ENCODE data around the gene ZNF483. TPM values are rescaled to one million over a fixed set of nuclear protein-coding genes. Genes with fewer than 3 reads are reported as not detected.
"Not testable (repeated sequence)": the region's sequence is repeated elsewhere in the genome, so short reads cannot be mapped to it uniquely, and the experiment has no call there.

The ZNF483 gene
- polyA plus RNA-seq, 1 of the 3 experiments (the other 2 are of a cell fraction), result 0.53 TPM

DNA sequence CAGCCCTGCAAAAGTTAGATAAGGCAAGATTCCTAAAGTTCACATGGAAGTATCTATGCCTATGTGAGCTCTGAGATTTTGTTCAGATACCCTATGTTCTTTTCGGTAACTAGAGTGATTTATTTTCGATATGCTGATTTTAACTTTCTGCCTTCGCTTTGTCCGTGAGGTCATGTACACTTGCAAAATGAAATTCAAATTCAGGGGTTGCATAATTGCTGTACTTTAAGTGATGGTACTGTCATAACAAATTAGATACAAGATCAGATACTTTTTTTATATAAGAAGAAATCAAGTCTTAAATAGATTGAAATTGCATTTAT lies 40.4 kb upstream of the ZNF483 start:
- Histone ChIP-seq H3K9me2 (no peaks in the 10 kb centered on the region), H3K27ac (ENCODE audit: low read depth in 2 of 2, low read length in 1 of 2) (peak overlapping the region; percentile 76 to 87), H4K20me1 (ENCODE audit: insufficient read depth) (peaks cover 26% of the 10 kb centered on the region), H3K4me1 (ENCODE audit: control insufficient read depth in 1 of 2, insufficient read depth in 2 of 2, low read depth in 1 of 2, low read length in 1 of 2) (peaks cover 5 to 6% of the 10 kb centered on the region in 2 experiments; a peak in 3 of 4 replicates), H3K79me2 (ENCODE audit: insufficient read depth) (peaks cover 35% of the 10 kb centered on the region), H3K36me3 (replicated peaks in 1 of 2; ENCODE audit: control insufficient read depth in 1 of 2, insufficient read depth in 2 of 2, low read length in 1 of 2) (no peaks in the 10 kb centered on the region), H3F3A (replicated peaks; ENCODE audit: insufficient read depth) (peaks cover 9% of the 10 kb centered on the region), H3K9me3 (no peaks in the 10 kb centered on the region), H3K9ac (peak overlapping the region; percentile 73), H3K4me2 (peak overlapping the region; percentile 79), H2AFZ (ENCODE audit: low read depth) (peak overlapping the region; percentile 93), H3K27me3 (ENCODE audit: insufficient read depth) (no peaks in the 10 kb centered on the region), H3K4me3 (ENCODE audit: low read depth in 2 of 2, low read length in 1 of 2) (peak overlapping the region; percentile 81 to 88)
- ChIA-PET POLR2A (no interaction called here), CTCF (no interaction called here)
- 8% methylated on average over 4 of the region's 4 CpGs for WGBS (ENCODE audit: low lambda C conversion rate)
- TF ChIP-seq, protein P1, sequence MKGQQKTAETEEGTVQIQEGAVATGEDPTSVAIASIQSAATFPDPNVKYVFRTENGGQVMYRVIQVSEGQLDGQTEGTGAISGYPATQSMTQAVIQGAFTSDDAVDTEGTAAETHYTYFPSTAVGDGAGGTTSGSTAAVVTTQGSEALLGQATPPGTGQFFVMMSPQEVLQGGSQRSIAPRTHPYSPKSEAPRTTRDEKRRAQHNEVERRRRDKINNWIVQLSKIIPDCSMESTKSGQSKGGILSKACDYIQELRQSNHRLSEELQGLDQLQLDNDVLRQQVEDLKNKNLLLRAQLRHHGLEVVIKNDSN (IDR thresholded peaks at IDR 0.05; ENCODE audit: borderline replicate concordance, low read depth), result no peak
- TF ChIP-seq, protein P2, sequence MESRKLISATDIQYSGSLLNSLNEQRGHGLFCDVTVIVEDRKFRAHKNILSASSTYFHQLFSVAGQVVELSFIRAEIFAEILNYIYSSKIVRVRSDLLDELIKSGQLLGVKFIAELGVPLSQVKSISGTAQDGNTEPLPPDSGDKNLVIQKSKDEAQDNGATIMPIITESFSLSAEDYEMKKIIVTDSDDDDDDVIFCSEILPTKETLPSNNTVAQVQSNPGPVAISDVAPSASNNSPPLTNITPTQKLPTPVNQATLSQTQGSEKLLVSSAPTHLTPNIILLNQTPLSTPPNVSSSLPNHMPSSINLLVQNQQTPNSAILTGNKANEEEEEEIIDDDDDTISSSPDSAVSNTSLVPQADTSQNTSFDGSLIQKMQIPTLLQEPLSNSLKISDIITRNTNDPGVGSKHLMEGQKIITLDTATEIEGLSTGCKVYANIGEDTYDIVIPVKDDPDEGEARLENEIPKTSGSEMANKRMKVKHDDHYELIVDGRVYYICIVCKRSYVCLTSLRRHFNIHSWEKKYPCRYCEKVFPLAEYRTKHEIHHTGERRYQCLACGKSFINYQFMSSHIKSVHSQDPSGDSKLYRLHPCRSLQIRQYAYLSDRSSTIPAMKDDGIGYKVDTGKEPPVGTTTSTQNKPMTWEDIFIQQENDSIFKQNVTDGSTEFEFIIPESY (IDR thresholded peaks at IDR 0.05; ENCODE audit: borderline replicate concordance, low read depth), result no peak
- TF ChIP-seq GATA2 (CRISPR knock-in tag; IDR thresholded peaks at IDR 0.05) (no peak), EZH2phosphoT487 (IDR thresholded peaks at IDR 0.05; ENCODE audit: borderline replicate concordance, low read depth) (no peak)
- TF ChIP-seq, protein P3, sequence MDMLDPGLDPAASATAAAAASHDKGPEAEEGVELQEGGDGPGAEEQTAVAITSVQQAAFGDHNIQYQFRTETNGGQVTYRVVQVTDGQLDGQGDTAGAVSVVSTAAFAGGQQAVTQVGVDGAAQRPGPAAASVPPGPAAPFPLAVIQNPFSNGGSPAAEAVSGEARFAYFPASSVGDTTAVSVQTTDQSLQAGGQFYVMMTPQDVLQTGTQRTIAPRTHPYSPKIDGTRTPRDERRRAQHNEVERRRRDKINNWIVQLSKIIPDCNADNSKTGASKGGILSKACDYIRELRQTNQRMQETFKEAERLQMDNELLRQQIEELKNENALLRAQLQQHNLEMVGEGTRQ (IDR thresholded peaks at IDR 0.05; ENCODE audit: borderline replicate concordance, low read depth, low read length), result no peak
- no peak for DNase-seq

DNA sequence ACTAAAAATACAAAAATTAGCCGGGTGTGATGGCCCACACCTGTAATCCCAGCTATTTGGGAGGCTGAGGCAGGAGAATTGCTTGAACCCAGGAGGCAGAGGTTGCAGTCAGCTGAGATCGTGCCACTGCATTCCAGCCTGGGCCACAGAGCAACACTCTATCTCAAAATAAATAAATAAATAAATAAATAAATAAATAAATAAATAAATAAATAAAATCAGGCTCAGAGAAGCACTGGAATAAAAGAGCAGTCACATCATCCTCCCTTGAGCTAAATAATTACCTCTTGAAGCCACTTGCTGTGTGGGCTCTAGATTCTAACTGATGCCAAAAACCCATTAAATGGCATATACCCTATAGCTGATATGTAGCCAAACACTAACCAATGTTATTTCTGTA lies 27.8 kb upstream of the ZNF483 start:
- H3K79me2 ChIP-seq (ENCODE audit: insufficient read depth); DNase-seq; H4K20me1 ChIP-seq (ENCODE audit: insufficient read depth); H3K27me3 ChIP-seq (ENCODE audit: insufficient read depth); H3K9me2 ChIP-seq; H3F3A ChIP-seq (replicated peaks; ENCODE audit: insufficient read depth); H3K4me1 ChIP-seq (ENCODE audit: control insufficient read depth in 1 of 2, insufficient read depth in 2 of 2, low read depth in 1 of 2, low read length in 1 of 2); H3K4me2 ChIP-seq; CTCF ChIA-PET; POLR2A ChIA-PET; H3K27ac ChIP-seq (ENCODE audit: low read depth in 2 of 2, low read length in 1 of 2); H3K4me3 ChIP-seq (ENCODE audit: low read depth in 2 of 2, low read length in 1 of 2); H2AFZ ChIP-seq (ENCODE audit: low read depth); H3K36me3 ChIP-seq (replicated peaks in 1 of 2; ENCODE audit: control insufficient read depth in 1 of 2, insufficient read depth in 2 of 2, low read length in 1 of 2); H3K9me3 ChIP-seq; H3K9ac ChIP-seq: not testable (repeated sequence)
- 83% methylated on average over 2 of the region's 2 CpGs for WGBS (ENCODE audit: low lambda C conversion rate)

DNA sequence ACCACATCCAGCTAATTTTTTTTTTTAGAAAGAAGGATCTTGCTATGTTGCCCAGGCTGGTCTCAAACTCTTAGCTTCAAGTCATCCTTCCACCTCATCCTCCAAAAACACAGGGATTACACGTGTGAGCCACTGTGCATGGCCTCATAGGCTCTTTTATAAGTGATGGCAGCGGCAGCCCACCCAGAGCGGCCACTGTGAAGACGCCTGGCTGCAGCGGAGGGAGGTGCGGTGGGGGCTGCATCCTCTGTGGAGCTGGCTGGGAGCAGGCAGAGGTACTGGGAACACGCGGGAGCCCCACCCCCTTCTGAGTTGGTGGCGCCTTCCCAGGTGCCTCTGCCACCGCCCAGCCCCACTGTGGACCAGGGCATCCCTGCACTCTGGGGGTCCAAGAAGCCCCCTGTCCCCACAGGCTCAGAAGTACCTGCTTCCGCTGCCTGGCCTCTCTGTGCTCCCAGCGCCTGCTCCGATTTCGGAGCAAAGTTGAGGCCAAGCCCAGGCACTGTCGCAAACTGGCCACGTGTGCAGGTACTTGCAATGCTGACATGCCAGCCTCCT lies 23.9 kb upstream of the ZNF483 start:
- Histone ChIP-seq H3K9ac (no peak overlapping the region), H3K36me3 (replicated peaks in 1 of 2; ENCODE audit: control insufficient read depth in 1 of 2, insufficient read depth in 2 of 2, low read length in 1 of 2) (no peaks in the 10 kb centered on the region), H4K20me1 (ENCODE audit: insufficient read depth) (no peaks in the 10 kb centered on the region), H3F3A (replicated peaks; ENCODE audit: insufficient read depth) (no peaks in the 10 kb centered on the region), H2AFZ (ENCODE audit: low read depth) (no peak overlapping the region), H3K27me3 (ENCODE audit: insufficient read depth) (no peaks in the 10 kb centered on the region), H3K4me1 (ENCODE audit: control insufficient read depth in 1 of 2, insufficient read depth in 2 of 2, low read depth in 1 of 2, low read length in 1 of 2) (no peaks in the 10 kb centered on the region), H3K4me3 (ENCODE audit: low read depth in 2 of 2, low read length in 1 of 2) (no peak overlapping the region), H3K9me3 (no peaks in the 10 kb centered on the region), H3K79me2 (ENCODE audit: insufficient read depth) (no peaks in the 10 kb centered on the region), H3K4me2 (no peak overlapping the region), H3K9me2 (no peaks in the 10 kb centered on the region), H3K27ac (ENCODE audit: low read depth in 2 of 2, low read length in 1 of 2) (no peak overlapping the region)
- DNase-seq, result no peak
- CTCF ChIA-PET, result interaction anchor here (0.6 to 1.0 kb wide), 2 partner anchors 55 to 950 kb away, joined by 3 read pairs; no protein-coding TSS in a partner anchor
- POLR2A ChIA-PET, result interaction anchor here (0.7 kb wide), 1 partner anchor 130 kb away, joined by 3 read pairs; the partner anchor contains the start of gene DNAJC25
- 80% methylated on average over 11 of the region's 16 CpGs for WGBS (ENCODE audit: low lambda C conversion rate)
- TF ChIP-seq, protein P2 (IDR thresholded peaks at IDR 0.05; ENCODE audit: borderline replicate concordance, low read depth), result no peak
- TF ChIP-seq CHD2 (IDR thresholded peaks at IDR 0.05; ENCODE audit: low read length, partially characterized antibody) (no peak), FOXJ3 (CRISPR knock-in tag; IDR thresholded peaks at IDR 0.05) (no peak), RXRA (IDR thresholded peaks at IDR 0.05; ENCODE audit: borderline replicate concordance, low read depth) (no peak)
- TF ChIP-seq, protein P4, sequence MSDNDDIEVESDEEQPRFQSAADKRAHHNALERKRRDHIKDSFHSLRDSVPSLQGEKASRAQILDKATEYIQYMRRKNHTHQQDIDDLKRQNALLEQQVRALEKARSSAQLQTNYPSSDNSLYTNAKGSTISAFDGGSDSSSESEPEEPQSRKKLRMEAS (IDR thresholded peaks at IDR 0.05; ENCODE audit: low read depth), result no peak
- TF ChIP-seq, protein P5, sequence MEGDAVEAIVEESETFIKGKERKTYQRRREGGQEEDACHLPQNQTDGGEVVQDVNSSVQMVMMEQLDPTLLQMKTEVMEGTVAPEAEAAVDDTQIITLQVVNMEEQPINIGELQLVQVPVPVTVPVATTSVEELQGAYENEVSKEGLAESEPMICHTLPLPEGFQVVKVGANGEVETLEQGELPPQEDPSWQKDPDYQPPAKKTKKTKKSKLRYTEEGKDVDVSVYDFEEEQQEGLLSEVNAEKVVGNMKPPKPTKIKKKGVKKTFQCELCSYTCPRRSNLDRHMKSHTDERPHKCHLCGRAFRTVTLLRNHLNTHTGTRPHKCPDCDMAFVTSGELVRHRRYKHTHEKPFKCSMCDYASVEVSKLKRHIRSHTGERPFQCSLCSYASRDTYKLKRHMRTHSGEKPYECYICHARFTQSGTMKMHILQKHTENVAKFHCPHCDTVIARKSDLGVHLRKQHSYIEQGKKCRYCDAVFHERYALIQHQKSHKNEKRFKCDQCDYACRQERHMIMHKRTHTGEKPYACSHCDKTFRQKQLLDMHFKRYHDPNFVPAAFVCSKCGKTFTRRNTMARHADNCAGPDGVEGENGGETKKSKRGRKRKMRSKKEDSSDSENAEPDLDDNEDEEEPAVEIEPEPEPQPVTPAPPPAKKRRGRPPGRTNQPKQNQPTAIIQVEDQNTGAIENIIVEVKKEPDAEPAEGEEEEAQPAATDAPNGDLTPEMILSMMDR (IDR thresholded peaks at IDR 0.05), result no peak
